Liver (tissue), 9 donors: ENCODE data around the gene ERC2. TPM values are rescaled to one million over a fixed set of nuclear protein-coding genes. Genes with fewer than 3 reads are reported as not detected.

ENCODE experiments used
- DNase-seq: peaks from one replicate; pipeline ENCODE4 v3.0.0-alpha.2; 2017; ENCODE audit warnings: low spot score
- H3K27ac ChIP-seq, 2 donors: one replicate each; pipeline ENCODE4 v1.7.0; 2013; ENCODE audit warnings: inconsistent platforms in 2 of 2, low read length in 2 of 2, control low read depth in 1 of 2, low read depth in 1 of 2, mild to moderate bottlenecking in 1 of 2
- H3K27me3 ChIP-seq, 4 donors: one replicate each; pipeline versions ENCODE4 v1.6.1 to v1.7.0; 2013; ENCODE audit warnings: low read length in 3 of 4, inconsistent platforms in 1 of 4, mild to moderate bottlenecking in 1 of 4, moderate library complexity in 1 of 4; ENCODE audit not compliant: control insufficient read depth in 4 of 4, insufficient read depth in 4 of 4
- H3K36me3 ChIP-seq, 4 donors: one replicate each; pipeline versions ENCODE4 v1.6.1 to v1.7.0; 2013; ENCODE audit warnings: low read length in 3 of 4, mild to moderate bottlenecking in 3 of 4, low read depth in 1 of 4, moderate library complexity in 1 of 4; ENCODE audit not compliant: control insufficient read depth in 4 of 4, insufficient read depth in 3 of 4
- H3K4me1 ChIP-seq, 4 donors: one replicate each; pipeline versions ENCODE4 v1.6.1 to v1.7.0; 2013; ENCODE audit warnings: low read length in 3 of 4, mild to moderate bottlenecking in 3 of 4, moderate library complexity in 1 of 4; ENCODE audit not compliant: control insufficient read depth in 4 of 4, insufficient read depth in 4 of 4
- H3K4me3 ChIP-seq, 3 donors: one replicate each; pipeline versions ENCODE4 v1.6.1 to v1.7.0; 2013; ENCODE audit warnings: low read length in 3 of 3, control low read depth in 1 of 3, low read depth in 1 of 3, mild to moderate bottlenecking in 1 of 3
- H3K9ac ChIP-seq, 2 donors: one replicate each; pipeline ENCODE4 v1.7.0; 2013; ENCODE audit warnings: low read length in 2 of 2, mild to moderate bottlenecking in 2 of 2, moderate library complexity in 2 of 2, control low read depth in 1 of 2, low read depth in 1 of 2
- H3K9me3 ChIP-seq, 4 donors: one replicate each; pipeline versions ENCODE4 v1.6.1 to v1.7.0; 2013; ENCODE audit warnings: low read length in 3 of 4; ENCODE audit not compliant: control insufficient read depth in 4 of 4
- ATF3 ChIP-seq: IDR thresholded peaks from 2 replicates; pipeline ENCODE4 v1.6.1; 2016; ENCODE audit warnings: antibody characterized with exemption
- EGR1 ChIP-seq, 2 donors: IDR thresholded peaks; 2 replicates each; pipeline ENCODE4 v1.6.1; 2016 to 2018; ENCODE audit warnings: antibody characterized with exemption in 2 of 2, low read depth in 2 of 2
- FOXA1 ChIP-seq: IDR thresholded peaks from 2 replicates; pipeline ENCODE4 v1.6.1; 2016; ENCODE audit warnings: antibody characterized with exemption
- FOXA2 ChIP-seq: IDR thresholded peaks from 2 replicates; pipeline ENCODE4 v1.6.1; 2016; ENCODE audit warnings: antibody characterized with exemption
- GABPA ChIP-seq, 2 donors: IDR thresholded peaks in 1 of 2; conservative IDR thresholded peaks in 1 of 2; 2 replicates each; pipeline ENCODE4 v1.6.1; 2016; ENCODE audit warnings: antibody characterized with exemption in 2 of 2, mild to moderate bottlenecking in 1 of 2, moderate library complexity in 1 of 2
- HNF4A ChIP-seq, 2 donors: conservative IDR thresholded peaks; 2 replicates each; pipeline ENCODE4 v1.6.1; 2016; ENCODE audit warnings: antibody characterized with exemption in 2 of 2, mild to moderate bottlenecking in 2 of 2
- HNF4G ChIP-seq: IDR thresholded peaks from 2 replicates; pipeline ENCODE4 v1.6.1; 2016; ENCODE audit warnings: antibody characterized with exemption
- JUND ChIP-seq, 2 donors: IDR thresholded peaks; 2 replicates each; pipeline ENCODE4 v1.6.1; 2016; ENCODE audit warnings: antibody characterized with exemption in 2 of 2
- NR2F2 ChIP-seq: IDR thresholded peaks from 2 replicates; pipeline ENCODE4 v1.6.1; 2016; ENCODE audit warnings: antibody characterized with exemption
- RAD21 ChIP-seq, 2 donors: IDR thresholded peaks; 2 replicates each; pipeline ENCODE4 v1.6.1; 2016; ENCODE audit warnings: antibody characterized with exemption in 2 of 2, mild to moderate bottlenecking in 2 of 2
- RXRA ChIP-seq, 2 donors: IDR thresholded peaks; 2 replicates each; pipeline ENCODE4 v1.6.1; 2017 to 2018; ENCODE audit warnings: antibody characterized with exemption in 2 of 2, mild to moderate bottlenecking in 1 of 2
- SP1 ChIP-seq: IDR thresholded peaks from 2 replicates; pipeline ENCODE4 v1.6.1; 2018; ENCODE audit warnings: antibody characterized with exemption, mild to moderate bottlenecking
- TAF1 ChIP-seq: conservative IDR thresholded peaks from 2 replicates; pipeline ENCODE4 v1.6.1; 2016; ENCODE audit warnings: antibody characterized with exemption, mild to moderate bottlenecking
- YY1 ChIP-seq: IDR thresholded peaks from 2 replicates; pipeline ENCODE4 v1.6.1; 2016; ENCODE audit warnings: antibody characterized with exemption, mild to moderate bottlenecking
- ZBTB33 ChIP-seq: IDR thresholded peaks from 2 replicates; pipeline ENCODE4 v1.6.1; 2016; ENCODE audit warnings: antibody characterized with exemption
- WGBS: extraction: QIAGEN DNeasy Blood & Tissue Kit; methylation state at CpG from one replicate; pipeline ENCODE4 v1.1.7; 2013; 5-methylcytosine and 5-hydroxymethylcytosine counted together
- polyA plus RNA-seq, 2 donors: library from polyadenylated mRNA; stranded (reverse) in 1 of 2; unstranded in 1 of 2; fragments of 200-250 nt in 1 of 2; fragments of >200 nt in 1 of 2; fragmentation: Nextera tagmentation in 1 of 2; extraction: Ambion mirVana in 1 of 2; gene quantifications; one replicate each; pipeline versions ENCODE4 v1.2.1 to v1.2.3, GENCODE V29; 2013 to 2015
- total RNA-seq, 2 donors: library from RNA; depleted of rRNA; stranded (reverse); fragments of >200 nt; gene quantifications; one replicate each; pipeline ENCODE4 v1.2.3, GENCODE V29; 2014
- TF ChIP-seq, protein P1 (sequence below): fragments of 150-350 bp; IDR thresholded peaks from 2 replicates; pipeline ENCODE4 v1.5.1; 2017; ENCODE audit warnings: improper control_type of control experiment, low read depth, low read length; ENCODE audit not compliant: missing input control
- TF ChIP-seq, protein P2 (sequence below): IDR thresholded peaks from 2 replicates; pipeline ENCODE4 v1.6.1; 2016; ENCODE audit warnings: antibody characterized with exemption
- TF ChIP-seq, protein P3 (sequence below): IDR thresholded peaks from 2 replicates; pipeline ENCODE4 v1.6.1; 2016; ENCODE audit warnings: antibody characterized with exemption, mild to moderate bottlenecking
- donor health status: healthy.
- donor health status: healthy.
- donor health status: healthy.
- donor health status: healthy.
- donor health status: healthy.

Gene ERC2
- total and polyA plus RNA-seq, 4 donors: 0.14 to 0.25 TPM; not detected in 2

GRCh38 chr3:55775366-55776154 lies 692.7 kb downstream of the ERC2 start:
- TF ChIP-seq, protein P1, sequence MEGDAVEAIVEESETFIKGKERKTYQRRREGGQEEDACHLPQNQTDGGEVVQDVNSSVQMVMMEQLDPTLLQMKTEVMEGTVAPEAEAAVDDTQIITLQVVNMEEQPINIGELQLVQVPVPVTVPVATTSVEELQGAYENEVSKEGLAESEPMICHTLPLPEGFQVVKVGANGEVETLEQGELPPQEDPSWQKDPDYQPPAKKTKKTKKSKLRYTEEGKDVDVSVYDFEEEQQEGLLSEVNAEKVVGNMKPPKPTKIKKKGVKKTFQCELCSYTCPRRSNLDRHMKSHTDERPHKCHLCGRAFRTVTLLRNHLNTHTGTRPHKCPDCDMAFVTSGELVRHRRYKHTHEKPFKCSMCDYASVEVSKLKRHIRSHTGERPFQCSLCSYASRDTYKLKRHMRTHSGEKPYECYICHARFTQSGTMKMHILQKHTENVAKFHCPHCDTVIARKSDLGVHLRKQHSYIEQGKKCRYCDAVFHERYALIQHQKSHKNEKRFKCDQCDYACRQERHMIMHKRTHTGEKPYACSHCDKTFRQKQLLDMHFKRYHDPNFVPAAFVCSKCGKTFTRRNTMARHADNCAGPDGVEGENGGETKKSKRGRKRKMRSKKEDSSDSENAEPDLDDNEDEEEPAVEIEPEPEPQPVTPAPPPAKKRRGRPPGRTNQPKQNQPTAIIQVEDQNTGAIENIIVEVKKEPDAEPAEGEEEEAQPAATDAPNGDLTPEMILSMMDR: no peak
- TF ChIP-seq TAF1: no peak
- TF ChIP-seq YY1: no peak
- no peak for TF ChIP-seq NR2F2
- Histone ChIP-seq H3K4me3 (no peak overlapping the region), H3K9ac (no peak overlapping the region), H3K4me1 (no peaks in the 10 kb centered on the region), H3K27me3 (peaks cover 0 to 2% (median 0%) of the 10 kb centered on the region in 4 donors), H3K27ac (no peak overlapping the region), H3K9me3 (no peaks in the 10 kb centered on the region), H3K36me3 (no peaks in the 10 kb centered on the region)
- WGBS: 96% methylated on average over 6 of the region's 6 CpGs
- no peak for DNase-seq

DNA sequence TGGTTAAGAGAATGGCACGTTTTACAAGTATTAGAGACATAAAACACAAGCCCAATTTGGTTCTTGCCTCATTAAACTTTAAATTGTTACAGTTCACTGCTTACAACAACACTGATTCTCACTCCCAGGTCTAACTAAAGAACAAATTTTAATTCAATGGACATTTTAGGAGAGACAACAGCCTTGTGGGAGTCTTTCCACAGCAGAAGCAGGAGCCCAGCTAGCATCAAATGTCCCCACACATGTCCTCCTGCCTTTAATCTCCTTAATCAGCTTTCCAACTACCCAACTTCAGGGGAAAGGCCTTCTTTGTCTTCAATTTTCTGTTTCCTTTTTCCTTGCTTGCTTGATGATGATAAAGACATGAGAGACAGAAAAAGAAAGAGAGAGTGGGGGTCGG lies 693.4 kb downstream of the ERC2 start:
- peaks cover 0 to 2% (median 0%) of the 10 kb centered on the region in 4 donors for H3K27me3 ChIP-seq
- no peaks in the 10 kb centered on the region for H3K9me3 ChIP-seq
- H3K27ac ChIP-seq: no peak overlapping the region
- H3K9ac ChIP-seq: no peak overlapping the region
- H3K36me3 ChIP-seq: no peaks in the 10 kb centered on the region
- no peak for DNase-seq
- 84% methylated on average over 2 of the region's 2 CpGs for WGBS
- H3K4me3 ChIP-seq: no peak overlapping the region
- no peaks in the 10 kb centered on the region for H3K4me1 ChIP-seq
- TF ChIP-seq EGR1 (IDR thresholded peaks at IDR 0.05; ENCODE audit: low read depth in 2 of 2): no peak
- no peak for TF ChIP-seq HNF4A (conservative IDR thresholded peaks at IDR 0.05)
- no peak for TF ChIP-seq FOXA1
- TF ChIP-seq TAF1: no peak
- TF ChIP-seq RAD21 (IDR thresholded peaks at IDR 0.05): no peak
- TF ChIP-seq GABPA (IDR thresholded peaks at IDR 0.05 in 1 of 2, conservative IDR thresholded peaks at IDR 0.05 in 1 of 2): no peak
- no peak for TF ChIP-seq YY1
- TF ChIP-seq, protein P1: no peak
- TF ChIP-seq SP1: no peak
- no peak for TF ChIP-seq HNF4G
- TF ChIP-seq, protein P2, sequence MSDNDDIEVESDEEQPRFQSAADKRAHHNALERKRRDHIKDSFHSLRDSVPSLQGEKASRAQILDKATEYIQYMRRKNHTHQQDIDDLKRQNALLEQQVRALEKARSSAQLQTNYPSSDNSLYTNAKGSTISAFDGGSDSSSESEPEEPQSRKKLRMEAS: no peak
- TF ChIP-seq, protein P3, sequence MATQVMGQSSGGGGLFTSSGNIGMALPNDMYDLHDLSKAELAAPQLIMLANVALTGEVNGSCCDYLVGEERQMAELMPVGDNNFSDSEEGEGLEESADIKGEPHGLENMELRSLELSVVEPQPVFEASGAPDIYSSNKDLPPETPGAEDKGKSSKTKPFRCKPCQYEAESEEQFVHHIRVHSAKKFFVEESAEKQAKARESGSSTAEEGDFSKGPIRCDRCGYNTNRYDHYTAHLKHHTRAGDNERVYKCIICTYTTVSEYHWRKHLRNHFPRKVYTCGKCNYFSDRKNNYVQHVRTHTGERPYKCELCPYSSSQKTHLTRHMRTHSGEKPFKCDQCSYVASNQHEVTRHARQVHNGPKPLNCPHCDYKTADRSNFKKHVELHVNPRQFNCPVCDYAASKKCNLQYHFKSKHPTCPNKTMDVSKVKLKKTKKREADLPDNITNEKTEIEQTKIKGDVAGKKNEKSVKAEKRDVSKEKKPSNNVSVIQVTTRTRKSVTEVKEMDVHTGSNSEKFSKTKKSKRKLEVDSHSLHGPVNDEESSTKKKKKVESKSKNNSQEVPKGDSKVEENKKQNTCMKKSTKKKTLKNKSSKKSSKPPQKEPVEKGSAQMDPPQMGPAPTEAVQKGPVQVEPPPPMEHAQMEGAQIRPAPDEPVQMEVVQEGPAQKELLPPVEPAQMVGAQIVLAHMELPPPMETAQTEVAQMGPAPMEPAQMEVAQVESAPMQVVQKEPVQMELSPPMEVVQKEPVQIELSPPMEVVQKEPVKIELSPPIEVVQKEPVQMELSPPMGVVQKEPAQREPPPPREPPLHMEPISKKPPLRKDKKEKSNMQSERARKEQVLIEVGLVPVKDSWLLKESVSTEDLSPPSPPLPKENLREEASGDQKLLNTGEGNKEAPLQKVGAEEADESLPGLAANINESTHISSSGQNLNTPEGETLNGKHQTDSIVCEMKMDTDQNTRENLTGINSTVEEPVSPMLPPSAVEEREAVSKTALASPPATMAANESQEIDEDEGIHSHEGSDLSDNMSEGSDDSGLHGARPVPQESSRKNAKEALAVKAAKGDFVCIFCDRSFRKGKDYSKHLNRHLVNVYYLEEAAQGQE: no peak
- no peak for TF ChIP-seq JUND (IDR thresholded peaks at IDR 0.05)
- no peak for TF ChIP-seq NR2F2
- TF ChIP-seq ATF3: no peak
- no peak for TF ChIP-seq RXRA (IDR thresholded peaks at IDR 0.05)
- TF ChIP-seq FOXA2: no peak
- no peak for TF ChIP-seq ZBTB33
